A673 (cell line): ENCODE results near the gene GRIK4. TPM values are rescaled to one million over a fixed set of nuclear protein-coding genes. Genes with fewer than 3 reads are reported as not detected.

Experiments used
- BruUV-seq: library from RNA; stranded (reverse); fragments of 400-500 nt; replicated peaks from 2 replicates; lab custom pipeline; 2021; lab: Mats Ljungman, UMichigan
- CTCF ChIA-PET: fragments of 300-600 bp; sonication (Branson Sonifier 250); formaldehyde crosslinking; loops from one replicate; lab custom pipeline; 2022; ENCODE audit warnings: antibody characterized with exemption; lab: Charles Lee
- POLR2A ChIA-PET: fragments of 300-600 bp; sonication (Branson Sonifier 250); formaldehyde crosslinking; loops from one replicate; lab custom pipeline; 2022; ENCODE audit warnings: antibody characterized with exemption; ENCODE audit not compliant: low non-redundant PET; lab: Charles Lee
- DNase-seq: peaks from one replicate; pipeline ENCODE4 v3.0.0-alpha.2; 2015; ENCODE audit warnings: low spot score
- H3K27ac ChIP-seq: fragments of 200-600 bp; sonication (generic); 2 replicates; pipeline ENCODE4 v1.5.1; 2016; ENCODE audit warnings: mixed run types, low read depth, mild to moderate bottlenecking, mixed read lengths, antibody characterized with exemption, low read length; ENCODE audit not compliant: poor library complexity, severe bottlenecking
- H3K27me3 ChIP-seq: fragments of 200-600 bp; sonication (generic); replicated peaks from 2 replicates; pipeline ENCODE4 v1.6.1; 2017; ENCODE audit warnings: mixed run types, low read depth, mild to moderate bottlenecking, mixed read lengths, antibody characterized with exemption, low read length; ENCODE audit not compliant: insufficient read depth, poor library complexity
- H3K36me3 ChIP-seq: fragments of 200-600 bp; sonication (generic); 2 replicates; pipeline ENCODE4 v1.6.1; 2016; ENCODE audit warnings: mixed run types, mild to moderate bottlenecking, mixed read lengths, antibody characterized with exemption, low read length; ENCODE audit not compliant: insufficient read depth, poor library complexity, severe bottlenecking
- H3K4me1 ChIP-seq: fragments of 200-600 bp; sonication (generic); 2 replicates; pipeline ENCODE4 v1.6.1; 2017; ENCODE audit warnings: mixed run types, mild to moderate bottlenecking, mixed read lengths, antibody characterized with exemption, low read length; ENCODE audit not compliant: insufficient read depth, poor library complexity, severe bottlenecking
- H3K4me3 ChIP-seq: fragments of 200-600 bp; sonication (generic); 2 replicates; pipeline ENCODE4 v1.5.1; 2016; ENCODE audit warnings: low read depth, mixed run types, mild to moderate bottlenecking, mixed read lengths, low read length; ENCODE audit not compliant: poor library complexity, severe bottlenecking
- H3K9me3 ChIP-seq: fragments of 200-600 bp; sonication (generic); 2 replicates; pipeline ENCODE4 v1.6.1; 2016; ENCODE audit warnings: mixed run types, low read depth, mild to moderate bottlenecking, mixed read lengths, antibody characterized with exemption, low read length; ENCODE audit not compliant: poor library complexity, severe bottlenecking
- EZH2 ChIP-seq: fragments of 200-600 bp; sonication (generic); IDR thresholded peaks from 2 replicates; pipeline ENCODE4 v1.6.1; 2017; ENCODE audit warnings: borderline replicate concordance, low read depth, mild to moderate bottlenecking, mixed read lengths, antibody characterized with exemption, low read length; ENCODE audit not compliant: poor library complexity, severe bottlenecking
- intact Hi-C: fragments of 100-400 bp; cut with micrococcal nuclease; formaldehyde crosslinking; loops from one replicate; pipeline ENCODE4 v1.10.0; 2022; ENCODE audit not compliant: unreplicated experiment
- total RNA-seq: library from RNA; stranded (reverse); gene quantifications from 2 replicates; pipeline ENCODE4 v1.2.3, GENCODE V29; 2021
- TF ChIP-seq, protein P1 (sequence below): fragments of 300-800, 200-600 bp; sonication (generic); conservative IDR thresholded peaks from 2 replicates; pipeline ENCODE4 v1.5.1; 2017; ENCODE audit warnings: low read depth, mild to moderate bottlenecking, antibody characterized with exemption, low read length, moderate library complexity, mixed read lengths

The GRIK4 gene
- total RNA-seq, 1 experiment from 2014 or later, result not detected

DNA sequence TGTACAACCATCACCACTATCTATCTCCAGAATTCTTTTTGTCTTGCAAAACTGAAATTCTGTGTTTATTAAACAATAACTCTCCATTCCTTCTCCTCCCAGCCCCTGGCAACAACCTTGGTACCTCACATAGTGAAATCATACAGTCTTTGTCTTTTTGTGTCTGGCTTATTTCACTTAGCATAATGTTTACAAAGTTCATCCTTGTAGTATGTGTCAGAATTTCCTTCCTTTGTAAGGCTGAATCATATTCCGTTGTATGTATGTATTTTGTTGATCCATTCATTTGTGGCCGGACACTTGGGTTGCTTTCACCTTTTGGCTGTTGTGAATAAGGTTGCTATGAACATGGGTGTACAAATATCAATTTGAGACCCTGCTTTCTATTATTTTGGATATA is 268.7 kb downstream of the GRIK4 start:
- BruUV-seq, result no TSS peak
- H3K9me3 ChIP-seq, result no peaks in the 10 kb centered on the region
- POLR2A ChIA-PET, result no interaction called here

DNA sequence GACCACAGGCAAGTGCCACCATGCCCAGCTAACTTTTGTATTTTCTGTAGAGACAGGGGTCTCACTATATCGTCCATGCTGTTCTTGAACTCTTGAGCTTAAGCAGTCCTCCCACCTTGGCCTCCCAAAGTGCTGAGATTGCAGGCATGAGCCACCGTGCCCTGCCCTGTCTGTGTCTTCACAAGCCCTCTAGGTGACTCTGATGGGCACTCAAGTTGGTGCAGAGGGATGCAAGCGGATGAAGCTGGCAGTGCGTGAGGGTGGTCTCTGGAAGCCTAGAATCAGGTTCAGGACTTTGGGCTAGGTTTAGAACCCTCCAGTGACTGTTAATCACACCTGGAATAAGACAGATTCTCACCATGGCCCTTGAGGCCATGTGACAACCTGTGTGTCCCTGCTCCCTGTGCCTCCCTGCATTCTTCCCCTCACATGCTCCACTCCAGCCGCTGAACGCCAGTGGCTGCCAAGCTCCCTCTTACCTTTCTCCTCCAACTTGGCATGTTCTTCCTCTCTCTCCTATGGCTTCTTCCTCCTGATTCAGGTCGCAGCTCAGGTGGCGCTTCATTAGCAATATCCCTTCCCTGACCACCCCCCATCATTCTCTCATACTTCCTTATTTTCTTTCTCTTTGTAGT is 270.1 kb downstream of the GRIK4 start:
- intact Hi-C loops, result no loop called here

More for the DNA sequence above, 268.7 kb downstream of the GRIK4 start:
- DNase-seq, result no peak
- TF ChIP-seq, protein P1, sequence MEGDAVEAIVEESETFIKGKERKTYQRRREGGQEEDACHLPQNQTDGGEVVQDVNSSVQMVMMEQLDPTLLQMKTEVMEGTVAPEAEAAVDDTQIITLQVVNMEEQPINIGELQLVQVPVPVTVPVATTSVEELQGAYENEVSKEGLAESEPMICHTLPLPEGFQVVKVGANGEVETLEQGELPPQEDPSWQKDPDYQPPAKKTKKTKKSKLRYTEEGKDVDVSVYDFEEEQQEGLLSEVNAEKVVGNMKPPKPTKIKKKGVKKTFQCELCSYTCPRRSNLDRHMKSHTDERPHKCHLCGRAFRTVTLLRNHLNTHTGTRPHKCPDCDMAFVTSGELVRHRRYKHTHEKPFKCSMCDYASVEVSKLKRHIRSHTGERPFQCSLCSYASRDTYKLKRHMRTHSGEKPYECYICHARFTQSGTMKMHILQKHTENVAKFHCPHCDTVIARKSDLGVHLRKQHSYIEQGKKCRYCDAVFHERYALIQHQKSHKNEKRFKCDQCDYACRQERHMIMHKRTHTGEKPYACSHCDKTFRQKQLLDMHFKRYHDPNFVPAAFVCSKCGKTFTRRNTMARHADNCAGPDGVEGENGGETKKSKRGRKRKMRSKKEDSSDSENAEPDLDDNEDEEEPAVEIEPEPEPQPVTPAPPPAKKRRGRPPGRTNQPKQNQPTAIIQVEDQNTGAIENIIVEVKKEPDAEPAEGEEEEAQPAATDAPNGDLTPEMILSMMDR, result no peak
- TF ChIP-seq EZH2, result no peak
- CTCF ChIA-PET, result no interaction called here
- peaks cover 48% of the 10 kb centered on the region for H3K27me3 ChIP-seq
- no peaks in the 10 kb centered on the region for H3K36me3 ChIP-seq
- intact Hi-C loops, result no loop called here
- H3K27ac ChIP-seq, result no peak overlapping the region
- no peak overlapping the region for H3K4me3 ChIP-seq
- no peaks in the 10 kb centered on the region for H3K4me1 ChIP-seq

GRCh38 chr11:120784566-120785251 is 273.2 kb downstream of the GRIK4 start:
- no peaks in the 10 kb centered on the region for H3K9me3 ChIP-seq
- no peak overlapping the region for H3K27ac ChIP-seq
- no TSS peak for BruUV-seq
- intact Hi-C loops, result no loop called here
- H3K27me3 ChIP-seq, result peaks cover 68% of the 10 kb centered on the region
- DNase-seq, result no peak
- H3K36me3 ChIP-seq, result no peaks in the 10 kb centered on the region
- H3K4me3 ChIP-seq, result no peak overlapping the region
- POLR2A ChIA-PET, result no interaction called here
- H3K4me1 ChIP-seq, result no peaks in the 10 kb centered on the region
- TF ChIP-seq, protein P1, result no peak
- TF ChIP-seq EZH2, result no peak
- CTCF ChIA-PET, result no interaction called here

More for the DNA sequence above, 270.1 kb downstream of the GRIK4 start:
- ChIA-PET POLR2A (no interaction called here), CTCF (no interaction called here)
- H3K9me3 ChIP-seq, result no peaks in the 10 kb centered on the region
- no peak overlapping the region for H3K4me3 ChIP-seq
- no peak for DNase-seq
- H3K36me3 ChIP-seq, result no peaks in the 10 kb centered on the region
- no peaks in the 10 kb centered on the region for H3K4me1 ChIP-seq
- no TSS peak for BruUV-seq
- TF ChIP-seq, protein P1, result no peak
- no peak for TF ChIP-seq EZH2
- peaks cover 61% of the 10 kb centered on the region for H3K27me3 ChIP-seq
- no peak overlapping the region for H3K27ac ChIP-seq
